Neural cell (in vitro differentiated cells): ENCODE results near the gene BAX. TPM values are rescaled to one million over a fixed set of nuclear protein-coding genes. Genes with fewer than 3 reads are reported as not detected.

Source experiments
- H2AFZ ChIP-seq: fragments of 200-600, 300-800 bp; sonication (generic), shearing (Covaris generic); 2 replicates; pipeline ENCODE4 v1.6.0; 2014; ENCODE audit warnings: low read depth, mild to moderate bottlenecking, antibody characterized with exemption, low read length, moderate library complexity
- H3F3A ChIP-seq: fragments of 200-600 bp; shearing (Covaris generic); 2 replicates; pipeline ENCODE4 v1.6.1; 2016; ENCODE audit warnings: mild to moderate bottlenecking, moderate library complexity, mixed read lengths, antibody characterized with exemption, low read length; ENCODE audit not compliant: insufficient read depth, poor library complexity, severe bottlenecking
- H3K27ac ChIP-seq: fragments of 200-600, 300-800 bp; sonication (generic), shearing (Covaris generic); 2 replicates; pipeline ENCODE4 v1.5.1; 2014; ENCODE audit warnings: mild to moderate bottlenecking, low read length, moderate library complexity
- H3K27me3 ChIP-seq: fragments of 300-800, 200-600 bp; sonication (generic), shearing (Covaris generic); 2 replicates; pipeline ENCODE4 v1.6.0; 2014; ENCODE audit warnings: mild to moderate bottlenecking, low read depth, low read length, moderate library complexity; ENCODE audit not compliant: insufficient read depth
- H3K36me3 ChIP-seq: fragments of 300-800, 200-600 bp; sonication (generic), shearing (Covaris generic); 2 replicates; pipeline ENCODE4 v1.5.1; 2014; ENCODE audit warnings: mild to moderate bottlenecking, antibody characterized with exemption, low read length, moderate library complexity; ENCODE audit not compliant: insufficient read depth
- H3K4me2 ChIP-seq: fragments of 300-800, 200-600 bp; sonication (generic), shearing (Covaris generic); 2 replicates; pipeline ENCODE4 v1.6.0; 2014; ENCODE audit warnings: mild to moderate bottlenecking, low read length
- H3K4me3 ChIP-seq: fragments of 300-800, 200-600 bp; sonication (generic), shearing (Covaris generic); 2 replicates; pipeline ENCODE4 v1.5.1; 2014; ENCODE audit warnings: mild to moderate bottlenecking, low read length, moderate library complexity
- H3K79me2 ChIP-seq: fragments of 200-600 bp; shearing (Covaris generic); replicated peaks from 2 replicates; pipeline ENCODE4 v1.6.0; 2014; ENCODE audit warnings: mild to moderate bottlenecking, low read length, moderate library complexity; ENCODE audit not compliant: insufficient read depth
- H3K9ac ChIP-seq: fragments of 300-800, 200-600 bp; sonication (generic), shearing (Covaris generic); 2 replicates; pipeline ENCODE4 v1.6.1; 2016; ENCODE audit warnings: mild to moderate bottlenecking, low read length, mixed read lengths
- H3K9me2 ChIP-seq: fragments of 200-600 bp; shearing (Covaris generic); 2 replicates; pipeline ENCODE4 v1.6.1; 2016; ENCODE audit warnings: mild to moderate bottlenecking, low read length, mixed read lengths; ENCODE audit not compliant: insufficient read depth
- H3K9me3 ChIP-seq: fragments of 200-600, 300-800 bp; sonication (generic), shearing (Covaris generic); 2 replicates; pipeline ENCODE4 v1.6.1; 2016; ENCODE audit warnings: mild to moderate bottlenecking, mixed run types, low read length, moderate library complexity, mixed read lengths
- H4K20me1 ChIP-seq: fragments of 200-600 bp; shearing (Covaris generic); 2 replicates; pipeline ENCODE4 v1.6.1; 2016; ENCODE audit warnings: mild to moderate bottlenecking, mixed run types; ENCODE audit not compliant: insufficient read depth
- CTCF ChIP-seq: fragments of 450-650 bp; IDR thresholded peaks from 2 replicates; pipeline ENCODE4 v1.5.1; 2014; ENCODE audit warnings: antibody characterized with exemption, mild to moderate bottlenecking, moderate library complexity; ENCODE audit not compliant: poor library complexity, severe bottlenecking
- EP300 ChIP-seq: fragments of 450-650 bp; conservative IDR thresholded peaks from 2 replicates; pipeline ENCODE4 v1.6.1; 2014; ENCODE audit warnings: antibody characterized with exemption, mild to moderate bottlenecking, moderate library complexity; ENCODE audit not compliant: poor library complexity, severe bottlenecking
- EZH2 ChIP-seq: fragments of 200-600, 300-800 bp; shearing (Covaris generic), sonication (generic); IDR thresholded peaks from 2 replicates; pipeline ENCODE4 v1.6.1; 2014; ENCODE audit warnings: antibody characterized with exemption, low read length, borderline replicate concordance, mild to moderate bottlenecking; ENCODE audit not compliant: insufficient read depth, poor library complexity, severe bottlenecking
- MXI1 ChIP-seq: fragments of 450-650 bp; conservative IDR thresholded peaks from 2 replicates; pipeline ENCODE4 v1.6.1; 2014; ENCODE audit warnings: antibody characterized with exemption, mild to moderate bottlenecking; ENCODE audit not compliant: poor library complexity, severe bottlenecking
- POLR2AphosphoS5 ChIP-seq: IDR thresholded peaks from 2 replicates; pipeline ENCODE4 v1.6.1; 2012
- RAD21 ChIP-seq: fragments of 450-650 bp; conservative IDR thresholded peaks from 2 replicates; pipeline ENCODE4 v1.6.1; 2014; ENCODE audit warnings: antibody characterized with exemption, mild to moderate bottlenecking, moderate library complexity
- REST ChIP-seq: IDR thresholded peaks from 2 replicates; pipeline ENCODE4 v1.6.1; 2012; ENCODE audit warnings: borderline replicate concordance
- SMC3 ChIP-seq: fragments of 450-650 bp; conservative IDR thresholded peaks from 2 replicates; pipeline ENCODE4 v1.6.1; 2014; ENCODE audit warnings: antibody characterized with exemption, mild to moderate bottlenecking, moderate library complexity; ENCODE audit not compliant: poor library complexity
- TAF1 ChIP-seq: IDR thresholded peaks from 2 replicates; pipeline ENCODE4 v1.6.1; 2012; ENCODE audit warnings: low read depth
- polyA plus RNA-seq: library from polyadenylated mRNA; depleted of rRNA; stranded (reverse); fragments of >200 nt; gene quantifications from 2 replicates; pipeline ENCODE4 v1.2.3, GENCODE V29; 2014

BAX gene
- polyA plus RNA-seq, 1 donor from 2014 or later: 71.9 TPM

- Histone ChIP-seq H3K9ac (no peak overlapping the region), H3K79me2 (no peaks in the 10 kb centered on the region), H3K9me2 (no peaks in the 10 kb centered on the region), H3F3A (no peaks in the 10 kb centered on the region), H3K4me2 (no peak overlapping the region), H2AFZ (no peak overlapping the region), H4K20me1 (no peaks in the 10 kb centered on the region), H3K9me3 (no peaks in the 10 kb centered on the region), H3K4me3 (no peak overlapping the region), H3K27ac (no peak overlapping the region), H3K36me3 (no peaks in the 10 kb centered on the region), H3K27me3 (peaks cover under 1% of the 10 kb centered on the region)
- TF ChIP-seq EZH2: no peak
- no peak for TF ChIP-seq CTCF
- no peak for TF ChIP-seq MXI1
- no peak for TF ChIP-seq POLR2AphosphoS5
- TF ChIP-seq TAF1: no peak
- no peak for TF ChIP-seq RAD21
- no peak for TF ChIP-seq EP300
- no peak for TF ChIP-seq SMC3
- TF ChIP-seq REST: no peak
Observed at GRCh38 chr19:48938256-48938655, 16.4 kb upstream of the BAX start.

- Histone ChIP-seq H3K27me3 (no peaks in the 10 kb centered on the region), H3F3A (no peaks in the 10 kb centered on the region), H4K20me1 (no peaks in the 10 kb centered on the region), H3K27ac (no peak overlapping the region), H3K9ac (no peak overlapping the region), H3K4me2 (no peak overlapping the region), H3K79me2 (no peaks in the 10 kb centered on the region), H3K36me3 (no peaks in the 10 kb centered on the region), H3K4me3 (no peak overlapping the region), H2AFZ (no peak overlapping the region), H3K9me3 (no peaks in the 10 kb centered on the region), H3K9me2 (no peaks in the 10 kb centered on the region)
- TF ChIP-seq EP300 (no peak), SMC3 (no peak), RAD21 (no peak), POLR2AphosphoS5 (no peak), MXI1 (no peak), TAF1 (no peak), REST (no peak), EZH2 (no peak), CTCF (no peak)
Observed at GRCh38 chr19:48940902-48941301, 13.8 kb upstream of the BAX start.
